Measurements from ENCODE around the gene PIK3CA.

PIK3CA gene

DNA sequence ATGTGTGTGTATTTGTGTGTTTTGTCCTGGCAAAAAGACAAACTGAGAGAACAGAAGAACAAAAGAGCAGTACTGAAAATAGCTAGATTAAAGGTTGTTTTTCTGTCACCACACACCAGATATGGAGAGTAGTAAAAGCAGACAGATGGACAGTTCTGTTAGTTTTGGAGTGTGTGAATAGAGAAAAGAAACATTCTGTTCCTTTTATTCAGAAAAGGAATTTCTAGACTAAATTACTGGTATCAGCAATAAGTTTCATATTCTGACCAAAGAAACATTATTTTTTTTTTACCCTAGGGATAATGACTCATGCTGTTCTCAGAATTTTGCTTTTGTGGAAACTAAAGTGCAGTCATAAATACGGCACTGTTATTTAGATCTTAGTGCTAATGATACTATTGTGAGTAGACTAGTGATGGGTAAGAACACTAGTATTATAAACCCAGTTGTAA is 32.9 kb downstream of the PIK3CA start:
- no peak for DNase-seq
- no peaks in the 10 kb centered on the region for H3K36me3 ChIP-seq
- no peak overlapping the region for H3K27ac ChIP-seq

DNA sequence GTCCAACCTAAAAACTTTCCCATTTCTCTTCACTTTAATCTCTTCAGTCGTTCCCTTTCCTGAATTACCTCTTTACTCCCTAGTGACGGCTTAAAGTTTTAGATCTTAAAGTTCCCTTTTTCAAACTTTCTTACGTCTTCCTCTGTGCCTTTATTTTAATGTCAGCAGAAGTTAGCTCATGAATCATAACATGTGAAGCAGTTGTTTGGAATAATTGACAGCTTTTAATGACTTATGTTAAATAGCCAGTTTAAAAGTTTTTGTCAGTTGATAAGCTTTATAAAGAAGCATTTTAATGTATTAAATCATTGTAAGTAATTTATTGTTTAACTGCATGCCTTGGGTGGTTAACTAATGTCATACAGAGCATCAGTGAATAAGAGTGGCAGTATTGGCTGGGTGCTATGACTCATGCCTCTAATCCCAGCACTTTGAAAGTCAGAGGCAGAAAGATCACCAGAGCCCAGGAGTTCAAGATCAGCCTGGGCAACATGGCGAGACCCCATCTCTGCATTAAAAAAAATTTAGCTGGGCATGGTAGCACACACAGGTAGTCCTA is 33.9 kb downstream of the PIK3CA start:
- Histone ChIP-seq H3K27ac (no peak overlapping the region), H3K27me3 (ENCODE audit: insufficient read depth, low read depth, severe bottlenecking) (no peaks in the 10 kb centered on the region), H3K9me3 (ENCODE audit: severe bottlenecking) (no peaks in the 10 kb centered on the region), H3K36me3 (no peaks in the 10 kb centered on the region), H3K4me3 (ENCODE audit: low read depth, low read length) (no peak overlapping the region)
- TF ChIP-seq, protein P1, sequence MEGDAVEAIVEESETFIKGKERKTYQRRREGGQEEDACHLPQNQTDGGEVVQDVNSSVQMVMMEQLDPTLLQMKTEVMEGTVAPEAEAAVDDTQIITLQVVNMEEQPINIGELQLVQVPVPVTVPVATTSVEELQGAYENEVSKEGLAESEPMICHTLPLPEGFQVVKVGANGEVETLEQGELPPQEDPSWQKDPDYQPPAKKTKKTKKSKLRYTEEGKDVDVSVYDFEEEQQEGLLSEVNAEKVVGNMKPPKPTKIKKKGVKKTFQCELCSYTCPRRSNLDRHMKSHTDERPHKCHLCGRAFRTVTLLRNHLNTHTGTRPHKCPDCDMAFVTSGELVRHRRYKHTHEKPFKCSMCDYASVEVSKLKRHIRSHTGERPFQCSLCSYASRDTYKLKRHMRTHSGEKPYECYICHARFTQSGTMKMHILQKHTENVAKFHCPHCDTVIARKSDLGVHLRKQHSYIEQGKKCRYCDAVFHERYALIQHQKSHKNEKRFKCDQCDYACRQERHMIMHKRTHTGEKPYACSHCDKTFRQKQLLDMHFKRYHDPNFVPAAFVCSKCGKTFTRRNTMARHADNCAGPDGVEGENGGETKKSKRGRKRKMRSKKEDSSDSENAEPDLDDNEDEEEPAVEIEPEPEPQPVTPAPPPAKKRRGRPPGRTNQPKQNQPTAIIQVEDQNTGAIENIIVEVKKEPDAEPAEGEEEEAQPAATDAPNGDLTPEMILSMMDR (IDR thresholded peaks at IDR 0.05; ENCODE audit: low read depth, low read length): no peak
- no peak for DNase-seq

More for the DNA sequence above, 32.9 kb downstream of the PIK3CA start:
- Histone ChIP-seq H3K9me3 (ENCODE audit: severe bottlenecking) (no peaks in the 10 kb centered on the region), H3K4me3 (ENCODE audit: low read depth, low read length) (no peak overlapping the region), H3K27me3 (ENCODE audit: insufficient read depth, low read depth, severe bottlenecking) (no peaks in the 10 kb centered on the region)
- TF ChIP-seq, protein P1 (IDR thresholded peaks at IDR 0.05; ENCODE audit: low read depth, low read length): no peak

DNA sequence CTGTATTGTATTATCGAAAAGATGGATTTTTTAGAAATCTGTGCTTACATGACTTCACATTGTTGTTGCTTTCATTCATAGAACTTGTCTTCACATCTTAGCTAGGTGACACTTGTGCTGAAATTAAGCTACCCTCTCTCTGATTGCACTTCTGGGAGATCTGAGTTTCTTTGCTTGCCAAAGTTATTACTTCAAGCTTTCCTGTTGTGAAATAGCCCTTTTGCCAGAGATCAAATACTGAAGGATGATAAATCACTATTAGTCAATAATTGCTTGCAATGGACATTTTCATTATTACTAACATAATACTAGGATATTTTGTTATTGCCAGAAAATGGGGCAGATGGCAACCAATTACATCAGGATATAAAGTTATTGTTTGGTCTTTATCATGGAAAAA is 34.7 kb downstream of the PIK3CA start:
- H3K36me3 ChIP-seq: no peaks in the 10 kb centered on the region
- no peaks in the 10 kb centered on the region for H3K9me3 ChIP-seq (ENCODE audit: severe bottlenecking)
- H3K27me3 ChIP-seq (ENCODE audit: insufficient read depth, low read depth, severe bottlenecking): no peaks in the 10 kb centered on the region
- no peak overlapping the region for H3K4me3 ChIP-seq (ENCODE audit: low read depth, low read length)
- H3K27ac ChIP-seq: no peak overlapping the region
- TF ChIP-seq, protein P1 (IDR thresholded peaks at IDR 0.05; ENCODE audit: low read depth, low read length): no peak
- DNase-seq: no peak

DNA sequence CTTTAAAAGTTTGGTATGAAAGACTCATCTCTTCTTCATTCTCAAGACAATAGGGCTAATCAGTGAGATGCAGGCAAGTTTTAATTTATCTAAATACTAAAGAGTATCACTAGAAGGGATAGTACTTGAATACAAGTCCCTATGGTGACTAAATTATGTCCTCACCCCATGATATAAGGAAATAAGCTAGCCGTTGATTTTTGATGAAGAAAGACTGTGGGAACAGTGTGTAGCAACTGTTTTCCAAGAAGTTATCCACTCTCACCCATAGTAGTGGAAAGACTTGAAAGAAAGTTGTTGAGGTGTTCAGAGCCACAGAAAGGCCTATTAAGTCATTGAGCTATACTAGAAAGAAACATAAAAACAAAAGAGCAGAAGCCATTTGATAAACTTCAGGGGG is 36.7 kb downstream of the PIK3CA start:
- DNase-seq: no peak
- TF ChIP-seq, protein P1 (IDR thresholded peaks at IDR 0.05; ENCODE audit: low read depth, low read length): no peak
- H3K27me3 ChIP-seq (ENCODE audit: insufficient read depth, low read depth, severe bottlenecking): no peaks in the 10 kb centered on the region
- no peaks in the 10 kb centered on the region for H3K9me3 ChIP-seq (ENCODE audit: severe bottlenecking)
- H3K36me3 ChIP-seq: no peaks in the 10 kb centered on the region
- no peak overlapping the region for H3K4me3 ChIP-seq (ENCODE audit: low read depth, low read length)
- no peak overlapping the region for H3K27ac ChIP-seq

DNA sequence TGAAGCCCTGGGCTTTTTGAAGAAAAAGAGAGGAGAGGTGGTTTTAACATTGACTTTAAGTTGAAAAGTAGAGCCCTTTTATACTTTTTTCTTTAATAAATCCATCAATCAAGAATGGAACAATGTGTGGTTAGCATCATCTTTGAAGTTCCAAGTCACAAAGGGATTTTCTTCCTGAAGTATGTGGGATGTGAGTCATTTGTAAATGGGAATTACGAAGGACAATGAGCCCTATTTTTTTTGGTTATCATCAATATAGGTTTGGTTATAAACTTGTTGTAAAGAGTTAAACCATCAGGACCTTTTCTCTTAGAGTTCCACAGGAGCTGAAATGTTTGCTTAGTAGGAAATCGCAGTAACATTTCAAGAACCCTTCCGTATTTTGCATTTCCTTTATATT is 38.3 kb downstream of the PIK3CA start:
- TF ChIP-seq, protein P1 (IDR thresholded peaks at IDR 0.05; ENCODE audit: low read depth, low read length): no peak
- no peaks in the 10 kb centered on the region for H3K9me3 ChIP-seq (ENCODE audit: severe bottlenecking)
- no peak for DNase-seq

DNA sequence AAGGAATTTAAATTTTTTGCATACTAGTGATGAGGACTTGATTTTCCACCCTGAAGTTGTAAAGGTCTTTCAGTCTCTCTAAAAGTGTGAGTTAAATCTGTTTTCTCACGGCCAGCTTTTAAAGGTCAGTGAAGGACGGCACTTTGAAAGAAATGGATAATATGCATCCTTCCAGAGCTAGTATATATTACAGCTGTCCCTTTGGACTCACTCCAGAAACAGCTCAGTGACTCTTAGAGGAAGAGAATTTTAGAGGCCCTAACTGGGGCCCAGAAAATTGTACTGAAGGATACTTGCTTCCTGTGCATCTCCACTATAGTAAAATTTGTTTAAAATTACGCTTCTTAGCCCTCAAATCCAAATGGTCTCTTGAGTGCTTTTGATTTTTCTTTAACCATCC is 41.6 kb downstream of the PIK3CA start:
- no peak overlapping the region for H3K27ac ChIP-seq
- H3K4me3 ChIP-seq (ENCODE audit: low read depth, low read length): no peak overlapping the region
- no peak for DNase-seq
- H3K27me3 ChIP-seq (ENCODE audit: insufficient read depth, low read depth, severe bottlenecking): no peaks in the 10 kb centered on the region
- TF ChIP-seq, protein P1 (IDR thresholded peaks at IDR 0.05; ENCODE audit: low read depth, low read length): no peak
- no peaks in the 10 kb centered on the region for H3K36me3 ChIP-seq
- H3K9me3 ChIP-seq (ENCODE audit: severe bottlenecking): no peaks in the 10 kb centered on the region

More for the DNA sequence above, 38.3 kb downstream of the PIK3CA start:
- H3K4me3 ChIP-seq (ENCODE audit: low read depth, low read length): no peak overlapping the region
- H3K36me3 ChIP-seq: no peaks in the 10 kb centered on the region
- no peak overlapping the region for H3K27ac ChIP-seq
- no peaks in the 10 kb centered on the region for H3K27me3 ChIP-seq (ENCODE audit: insufficient read depth, low read depth, severe bottlenecking)

Data from WERI-Rb-1 (cell line).